ENCODE results near the gene TRPM3. TPM values are rescaled to one million over a fixed set of nuclear protein-coding genes. Genes with fewer than 3 reads are reported as not detected.

Gene TRPM3
- total RNA-seq, 4 donors from 2014 or later = 0.51 to 8.4 (median 3.3) TPM

- Histone ChIP-seq H3K9me3 (no peaks in the 10 kb centered on the region), H3K4me1 (no peaks in the 10 kb centered on the region), H3K36me3 (no peaks in the 10 kb centered on the region), H3K27me3 (no peaks in the 10 kb centered on the region), H3K27ac (no peak overlapping the region), H3K4me3 (no peak overlapping the region)
- TF ChIP-seq CTCF (IDR thresholded peaks at IDR 0.05) = no peak
- TF ChIP-seq POLR2A (IDR thresholded peaks at IDR 0.05) = no peak
- DNase-seq = no peak
- intact Hi-C loops (cut with DNase I; ENCODE audit: low total_unique reads) = no loop called here
These were observed 132.9 kb downstream of the TRPM3 start for GRCh38 chr9:70988551-70988950.

GRCh38 chr9:70987986-70988385 is 133.4 kb downstream of the TRPM3 start:
- no peaks in the 10 kb centered on the region for H3K36me3 ChIP-seq
- no peaks in the 10 kb centered on the region for H3K4me1 ChIP-seq
- DNase-seq = no peak
- intact Hi-C loops (cut with DNase I; ENCODE audit: low total_unique reads) = no loop called here
- no peaks in the 10 kb centered on the region for H3K9me3 ChIP-seq
- no peak for TF ChIP-seq POLR2A (IDR thresholded peaks at IDR 0.05)
- TF ChIP-seq CTCF (IDR thresholded peaks at IDR 0.05) = no peak
- no peak overlapping the region for H3K27ac ChIP-seq
- no peak overlapping the region for H3K4me3 ChIP-seq
- H3K27me3 ChIP-seq = no peaks in the 10 kb centered on the region

GRCh38 chr9:70986984-70987383 is 134.4 kb downstream of the TRPM3 start:
- TF ChIP-seq CTCF (IDR thresholded peaks at IDR 0.05) = no peak
- no peak for TF ChIP-seq POLR2A (IDR thresholded peaks at IDR 0.05)
- intact Hi-C loops (cut with DNase I; ENCODE audit: low total_unique reads) = no loop called here

GRCh38 chr9:70983723-70984295 is 137.6 kb downstream of the TRPM3 start:
- Histone ChIP-seq H3K9me3 (no peaks in the 10 kb centered on the region), H3K4me3 (no peak overlapping the region), H3K27me3 (no peaks in the 10 kb centered on the region), H3K36me3 (no peaks in the 10 kb centered on the region), H3K27ac (no peak overlapping the region), H3K4me1 (no peaks in the 10 kb centered on the region)
- intact Hi-C loops (cut with DNase I; ENCODE audit: low total_unique reads) = no loop called here
- TF ChIP-seq POLR2A (IDR thresholded peaks at IDR 0.05) = no peak
- no peak for TF ChIP-seq CTCF (IDR thresholded peaks at IDR 0.05)
- DNase-seq = no peak

More at GRCh38 chr9:70986984-70987383, 134.4 kb downstream of the TRPM3 start:
- DNase-seq = no peak
- Histone ChIP-seq H3K9me3 (no peaks in the 10 kb centered on the region), H3K27me3 (no peaks in the 10 kb centered on the region), H3K36me3 (no peaks in the 10 kb centered on the region), H3K4me1 (no peaks in the 10 kb centered on the region), H3K4me3 (no peak overlapping the region), H3K27ac (no peak overlapping the region)

GRCh38 chr9:70981312-70981711 is 140.1 kb downstream of the TRPM3 start:
- no peak for DNase-seq
- no peak overlapping the region for H3K4me3 ChIP-seq
- intact Hi-C loops (cut with DNase I; ENCODE audit: low total_unique reads) = no loop called here
- H3K9me3 ChIP-seq = no peaks in the 10 kb centered on the region
- no peak for TF ChIP-seq POLR2A (IDR thresholded peaks at IDR 0.05)
- H3K4me1 ChIP-seq = no peaks in the 10 kb centered on the region
- H3K27ac ChIP-seq = no peak overlapping the region
- no peaks in the 10 kb centered on the region for H3K36me3 ChIP-seq
- no peaks in the 10 kb centered on the region for H3K27me3 ChIP-seq

GRCh38 chr9:70979966-70980365 is 141.5 kb downstream of the TRPM3 start:
- Histone ChIP-seq H3K36me3 (no peaks in the 10 kb centered on the region), H3K4me3 (no peak overlapping the region), H3K27me3 (no peaks in the 10 kb centered on the region), H3K9me3 (no peaks in the 10 kb centered on the region), H3K4me1 (no peaks in the 10 kb centered on the region), H3K27ac (no peak overlapping the region)
- no peak for TF ChIP-seq POLR2A (IDR thresholded peaks at IDR 0.05)
- TF ChIP-seq CTCF (IDR thresholded peaks at IDR 0.05) = no peak
- intact Hi-C loops (cut with DNase I; ENCODE audit: low total_unique reads) = no loop called here
- no peak for DNase-seq
